ENCODE measurements around the gene SEMA4D.
A peak's percentile ranks its signal among the peaks of the same experiment; 100 is the strongest.
"Not testable (repeated sequence)": the region's sequence is repeated elsewhere in the genome, so short reads cannot be mapped to it uniquely, and the experiment has no call there.

Gene SEMA4D

DNA sequence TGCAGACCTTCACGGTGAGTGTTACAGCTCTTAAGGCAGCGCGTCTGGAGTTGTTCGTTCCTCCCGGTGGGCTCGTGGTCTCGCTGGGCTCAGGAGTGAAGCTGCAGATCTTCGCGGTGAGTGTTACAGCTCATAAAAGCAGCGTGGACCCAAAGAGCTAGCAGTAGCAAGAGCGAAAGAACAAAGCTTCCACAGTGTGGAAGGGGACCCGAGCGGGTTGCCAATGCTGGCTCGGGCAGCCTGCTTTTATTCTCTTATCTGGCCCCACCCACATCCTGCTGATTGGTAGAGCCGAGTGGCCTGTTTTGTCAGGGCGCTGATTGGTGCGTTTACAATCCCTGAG lies 18.3 kb downstream of the SEMA4D start:
- not testable (repeated sequence) for DNase-seq

DNA sequence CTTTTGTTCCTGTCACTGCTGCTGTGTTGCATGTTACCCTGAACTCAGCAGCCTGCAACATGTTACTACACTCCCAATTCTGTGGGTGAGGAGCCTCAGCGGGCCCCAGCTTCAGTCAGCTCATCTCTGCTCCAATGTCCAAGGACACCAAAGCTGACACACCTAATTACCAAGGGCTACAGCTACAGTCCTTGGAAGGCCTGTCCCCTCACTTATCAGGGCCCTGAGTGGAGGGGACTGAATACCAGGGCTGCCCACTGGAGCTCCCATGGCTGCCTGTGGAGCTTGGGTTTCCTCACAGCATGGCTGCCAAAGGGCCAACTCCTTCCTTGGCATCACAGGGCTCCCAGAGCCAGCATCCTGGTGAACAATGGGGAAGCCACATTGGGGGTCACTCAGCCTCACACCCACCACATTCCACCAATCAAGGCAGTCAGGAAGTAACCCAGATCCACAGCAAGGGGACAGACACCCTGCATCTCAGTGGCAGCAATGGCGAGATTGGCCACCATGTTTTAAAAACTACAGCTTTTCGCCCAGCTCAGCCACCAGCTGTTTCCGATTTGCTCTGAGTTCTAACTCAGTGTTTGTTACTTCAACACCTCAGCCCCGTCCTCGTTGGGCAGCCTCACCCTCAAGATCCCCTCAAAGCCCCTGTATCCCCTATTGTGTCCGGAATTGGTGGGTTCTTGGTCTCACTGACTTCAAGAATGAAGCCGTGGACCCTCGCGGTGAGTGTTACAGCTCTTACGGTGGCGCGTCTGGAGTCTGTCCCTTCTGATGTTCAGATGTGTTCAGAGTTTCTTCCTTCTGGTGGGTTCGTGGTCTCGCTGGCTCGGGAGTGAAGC lies 18.9 kb downstream of the SEMA4D start:
- DNase-seq = no peak

DNA sequence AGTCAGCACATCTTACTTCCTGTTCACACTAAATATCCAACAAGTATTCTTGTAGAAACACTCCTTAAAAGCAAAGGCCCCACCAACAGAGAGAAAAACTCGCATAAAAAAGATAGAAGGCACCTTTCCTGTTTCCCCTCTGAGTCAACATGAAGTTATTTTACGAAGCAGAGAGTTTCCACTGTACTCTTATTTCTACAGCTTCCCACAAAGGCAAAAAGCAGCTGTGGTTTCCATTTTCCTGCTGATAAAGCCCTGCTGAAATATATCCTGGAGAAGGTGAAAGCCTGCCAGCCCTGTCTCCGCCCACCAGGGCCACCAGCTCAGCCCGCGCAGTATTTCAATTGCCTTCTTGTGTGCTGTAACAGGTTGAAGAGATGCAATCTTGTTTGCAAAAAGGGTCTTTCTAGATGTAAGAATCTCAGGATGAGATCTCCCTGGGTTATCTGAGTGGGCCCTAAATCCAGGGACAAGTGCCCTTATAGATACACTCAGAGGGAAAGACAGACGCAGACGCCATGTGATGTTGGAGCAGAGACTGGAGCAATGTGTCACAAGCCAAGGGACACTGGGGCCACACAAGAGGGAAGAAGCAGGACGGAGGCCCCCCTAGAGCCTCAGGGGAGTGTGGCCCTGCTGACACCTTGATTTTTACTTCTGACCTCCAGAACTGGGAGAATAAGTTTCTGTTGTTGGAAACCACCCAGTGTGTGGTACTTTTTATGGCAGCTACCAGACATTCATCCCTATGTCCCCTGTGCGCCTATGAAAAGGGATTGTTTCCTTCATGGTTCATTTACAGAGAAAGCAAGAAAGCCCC lies 19.9 kb downstream of the SEMA4D start:
- DNase-seq = no peak

DNA sequence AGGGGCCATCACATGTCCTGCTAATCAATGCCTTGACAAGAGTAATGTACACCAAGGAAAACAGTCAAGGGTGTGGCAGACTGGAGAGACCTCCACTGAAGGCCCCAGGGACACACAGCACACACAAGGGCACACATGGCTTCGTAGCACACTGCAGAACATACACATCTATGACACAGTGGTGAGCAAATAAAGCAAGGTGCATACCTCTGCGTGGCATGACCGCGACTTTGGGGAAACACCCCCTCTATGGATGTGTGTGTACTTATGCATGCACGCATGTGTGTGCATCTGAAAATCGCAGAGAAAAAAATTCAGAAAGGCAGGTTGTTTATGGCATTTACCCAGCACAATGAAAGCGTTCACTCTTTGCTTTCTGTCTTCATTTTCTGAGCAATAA lies 20.5 kb downstream of the SEMA4D start:
- DNase-seq = no peak

DNA sequence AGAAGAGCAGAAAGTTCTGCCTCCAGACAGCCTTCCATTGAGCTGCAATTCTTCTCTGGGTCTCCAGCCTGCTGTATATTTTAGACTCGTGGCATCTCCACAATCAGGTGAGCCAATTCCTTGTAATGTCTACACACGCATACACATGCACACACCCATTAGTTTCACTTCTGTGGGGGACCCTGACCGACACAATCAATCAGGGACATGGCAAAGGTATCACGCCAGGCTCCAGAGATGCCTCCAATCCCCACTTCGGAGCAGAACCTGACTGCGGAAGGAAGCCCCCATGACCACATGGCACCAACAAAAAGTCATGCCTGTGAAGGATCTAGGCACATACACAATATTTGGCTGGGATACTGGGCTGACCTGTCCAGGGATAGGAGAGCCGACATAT lies 21.4 kb downstream of the SEMA4D start:
- no peak for DNase-seq

DNA sequence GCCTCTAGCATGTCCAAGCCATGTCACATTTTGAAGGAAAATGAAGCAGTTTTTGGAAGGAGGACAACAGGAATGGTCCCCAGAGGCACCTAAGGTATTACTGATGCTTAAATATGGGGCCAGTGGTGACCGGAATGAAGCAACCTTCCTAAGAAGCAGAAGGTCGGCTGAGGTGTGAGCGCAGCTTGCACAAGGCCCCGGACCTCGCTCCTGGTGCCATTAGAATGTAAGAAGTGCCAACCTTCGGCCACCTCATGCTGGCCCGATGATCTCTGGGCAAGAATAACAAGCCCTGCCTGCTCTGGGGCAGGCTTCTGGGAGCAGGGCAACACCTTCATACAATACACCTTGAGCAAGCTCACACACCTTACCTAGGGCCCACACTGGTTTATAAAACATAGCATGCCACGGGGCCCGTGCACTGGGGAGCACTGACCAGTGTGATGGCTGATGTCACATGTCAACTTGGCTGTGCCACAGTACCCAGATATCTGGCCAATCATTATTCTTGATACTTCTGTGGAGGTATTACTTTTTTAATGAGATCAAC lies 21.9 kb downstream of the SEMA4D start:
- DNase-seq = no peak

DNA sequence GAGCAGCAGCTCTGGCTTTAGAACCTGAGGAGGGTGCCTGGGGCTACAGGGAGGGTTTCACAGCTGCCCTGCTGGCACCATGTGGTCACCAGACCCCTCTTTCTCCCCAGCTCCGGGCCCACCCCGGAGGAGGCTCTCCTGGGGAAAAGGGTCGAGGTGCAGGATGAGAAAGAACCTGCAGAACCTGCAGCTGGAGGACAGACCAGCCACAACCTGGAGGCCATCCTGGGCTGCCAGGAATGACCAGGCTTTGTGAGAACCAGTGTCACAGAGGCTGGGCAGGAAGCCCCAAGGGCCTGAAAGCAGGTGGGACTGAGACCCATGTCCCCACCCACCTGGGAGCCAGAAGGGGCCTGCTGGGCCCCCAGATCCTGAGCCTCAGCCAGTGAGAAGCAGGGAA lies 23.0 kb downstream of the SEMA4D start:
- no peak for DNase-seq

DNA sequence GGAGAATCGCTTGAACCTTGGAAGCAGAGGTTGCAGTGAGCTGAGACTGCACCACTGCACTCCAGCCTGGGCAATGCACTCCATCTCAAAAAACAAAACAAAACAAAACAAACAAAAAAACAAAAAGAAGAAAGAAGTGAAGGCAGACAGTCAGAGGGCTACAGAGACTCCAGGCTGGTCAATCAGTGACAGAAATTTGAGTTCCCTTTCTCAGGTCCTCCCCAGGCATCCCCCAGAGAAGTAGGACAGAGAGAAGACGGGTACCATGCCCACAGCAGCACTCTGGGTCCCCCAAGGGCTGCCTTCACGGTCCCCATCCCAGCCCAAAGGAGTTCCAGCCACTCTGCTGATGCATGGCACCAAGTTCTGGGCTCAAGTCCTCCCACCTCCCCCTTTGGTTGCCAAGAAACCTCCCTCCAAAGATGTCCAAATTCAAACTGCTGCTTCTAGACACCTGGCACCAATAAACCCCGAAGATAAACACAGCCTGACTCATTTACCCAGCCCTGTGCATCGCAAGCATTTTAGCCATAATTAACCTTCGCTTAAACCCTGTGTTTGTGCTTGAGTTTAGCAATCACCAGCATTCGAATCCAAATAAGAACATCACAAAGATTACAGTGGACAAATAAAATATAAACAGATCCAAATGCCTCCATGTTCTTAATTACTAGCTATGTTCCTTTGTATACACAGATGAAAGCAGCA lies 24.0 kb downstream of the SEMA4D start:
- peak; percentile 8 for DNase-seq

DNA sequence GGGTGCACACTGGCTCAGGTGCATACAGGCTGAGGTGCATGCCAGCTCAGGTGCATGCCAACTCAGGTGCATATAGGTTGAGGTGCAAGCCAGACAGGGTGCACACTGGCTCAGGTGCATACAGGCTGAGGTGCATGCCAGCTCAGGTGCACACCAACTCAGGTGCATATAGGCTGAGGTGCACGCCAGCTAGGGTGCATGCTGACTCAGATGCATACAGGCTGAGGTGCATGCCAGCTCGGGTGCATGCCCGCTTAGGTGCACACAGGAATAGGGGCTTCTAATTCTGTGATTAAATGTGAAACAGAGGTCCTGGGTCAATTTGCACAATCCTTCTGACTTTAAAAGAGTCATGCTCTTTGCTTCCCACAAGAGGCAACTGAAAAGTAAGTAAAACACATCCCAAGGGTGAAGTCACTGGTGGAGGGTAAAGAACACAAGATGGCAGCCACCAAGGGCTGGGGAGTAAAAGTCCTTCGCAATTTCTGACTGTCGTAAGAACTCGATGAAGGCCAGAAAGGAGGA lies 26.1 kb downstream of the SEMA4D start:
- DNase-seq = not testable (repeated sequence)

DNA sequence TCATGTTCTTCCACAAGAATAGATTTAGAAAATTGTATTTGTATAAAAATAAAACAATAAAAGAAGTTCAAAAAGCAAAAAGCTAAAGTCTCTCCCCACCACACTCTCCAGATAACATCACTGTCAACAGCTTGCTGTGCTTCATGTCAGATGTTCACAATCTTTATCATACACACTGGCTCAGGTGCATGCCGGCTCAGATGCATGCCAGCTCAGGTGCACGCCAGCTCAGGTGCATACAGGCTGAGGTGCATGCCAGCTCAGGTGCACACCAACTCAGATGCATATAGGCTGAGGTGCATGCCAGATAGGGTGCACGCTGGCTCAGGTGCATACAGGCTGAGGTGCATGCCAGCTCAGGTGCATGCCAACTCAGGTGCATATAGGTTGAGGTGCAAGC lies 26.5 kb downstream of the SEMA4D start:
- no peak for DNase-seq

DNA sequence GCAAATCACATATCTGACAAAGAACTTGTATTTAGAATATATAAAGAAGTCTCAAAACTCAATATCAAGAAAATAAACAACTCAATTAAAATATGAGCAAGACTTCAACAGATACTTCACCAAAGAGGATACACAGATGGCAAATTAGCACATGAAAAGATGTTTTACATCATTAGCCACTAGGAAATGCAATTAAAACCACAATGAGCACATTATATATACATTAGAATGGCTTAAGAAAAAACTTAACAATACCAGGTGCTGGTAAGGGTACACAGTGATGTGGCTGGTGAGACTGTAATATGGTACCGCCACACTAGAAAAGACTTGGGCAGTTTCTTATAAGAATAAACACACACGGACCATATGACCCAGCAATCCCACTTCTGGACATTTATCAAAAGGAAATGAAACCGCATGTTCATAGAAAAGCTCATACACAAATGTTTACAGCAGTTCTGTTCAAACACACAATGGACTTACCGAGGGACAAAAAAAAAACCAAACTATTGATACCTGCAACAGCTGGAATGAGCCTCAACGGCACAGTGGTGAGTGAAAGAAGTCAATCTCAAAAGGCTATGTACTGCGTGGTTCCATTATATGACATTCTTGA lies 27.6 kb downstream of the SEMA4D start:
- DNase-seq = no peak

DNA sequence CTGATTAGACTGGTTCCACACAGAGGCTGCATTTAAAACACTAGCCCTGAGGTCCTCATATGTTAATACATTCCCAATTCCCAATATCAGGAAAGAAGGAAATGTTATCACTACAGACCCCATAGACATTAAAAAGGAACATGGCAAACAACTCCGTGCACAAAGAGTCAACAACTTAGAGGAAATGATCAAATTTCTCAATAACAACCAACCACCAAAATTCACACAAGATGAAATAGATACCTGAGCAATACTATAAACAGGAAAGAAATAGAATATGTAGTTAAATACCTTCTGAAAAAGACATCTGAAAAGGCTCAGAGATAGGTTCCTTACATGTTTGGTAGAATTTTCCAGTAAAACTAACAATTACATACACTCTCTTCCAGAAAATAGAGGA lies 28.9 kb downstream of the SEMA4D start:
- no peak for DNase-seq

DNA sequence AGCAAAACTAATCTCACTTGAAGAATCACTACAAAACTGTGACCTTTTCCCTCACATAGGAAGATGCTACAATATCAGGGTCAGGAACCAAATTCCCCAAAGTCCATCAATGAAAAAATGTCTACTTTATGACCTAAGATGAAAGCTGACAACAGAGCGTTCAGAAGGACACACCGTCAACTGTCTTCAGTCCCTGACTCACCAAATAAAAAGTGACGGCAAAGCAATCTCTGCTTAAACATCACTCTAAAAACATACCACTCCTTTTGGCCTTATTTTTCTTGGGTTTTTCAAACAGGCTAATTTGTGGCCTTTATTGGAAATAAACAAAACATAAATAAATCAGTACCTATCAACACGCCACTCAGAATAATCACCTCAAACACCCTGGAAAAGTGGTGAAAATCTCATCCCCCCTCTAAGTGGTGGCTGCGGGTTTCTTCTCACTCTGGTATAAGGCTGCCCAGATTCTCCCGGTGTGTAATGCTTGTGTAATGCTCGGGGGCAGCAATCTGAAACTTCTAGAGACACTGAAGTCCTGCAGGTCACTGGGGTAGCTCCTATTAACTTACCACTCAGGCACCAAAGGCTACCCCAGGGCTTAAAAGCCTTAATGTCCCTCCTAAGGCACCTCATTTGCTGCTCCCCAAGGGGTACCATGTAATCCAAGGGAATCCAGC lies 29.5 kb downstream of the SEMA4D start:
- no peak for DNase-seq

DNA sequence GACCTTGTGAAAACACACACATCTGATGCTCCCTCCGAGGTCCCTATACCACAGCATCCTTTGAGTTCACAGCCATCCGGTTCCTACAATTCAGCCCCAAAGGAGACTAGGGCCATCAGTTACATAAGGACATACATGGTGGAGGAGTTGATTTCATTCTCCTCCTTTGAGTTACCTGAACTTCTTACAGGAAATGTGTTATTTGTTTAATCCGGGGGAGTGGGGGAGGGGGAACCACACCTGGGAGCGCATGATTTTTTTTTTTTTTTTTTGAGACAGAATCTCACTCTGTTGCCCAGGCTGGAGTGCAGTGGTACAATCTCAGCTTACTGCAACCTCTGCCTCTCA lies 30.7 kb downstream of the SEMA4D start:
- no peak for DNase-seq

DNA sequence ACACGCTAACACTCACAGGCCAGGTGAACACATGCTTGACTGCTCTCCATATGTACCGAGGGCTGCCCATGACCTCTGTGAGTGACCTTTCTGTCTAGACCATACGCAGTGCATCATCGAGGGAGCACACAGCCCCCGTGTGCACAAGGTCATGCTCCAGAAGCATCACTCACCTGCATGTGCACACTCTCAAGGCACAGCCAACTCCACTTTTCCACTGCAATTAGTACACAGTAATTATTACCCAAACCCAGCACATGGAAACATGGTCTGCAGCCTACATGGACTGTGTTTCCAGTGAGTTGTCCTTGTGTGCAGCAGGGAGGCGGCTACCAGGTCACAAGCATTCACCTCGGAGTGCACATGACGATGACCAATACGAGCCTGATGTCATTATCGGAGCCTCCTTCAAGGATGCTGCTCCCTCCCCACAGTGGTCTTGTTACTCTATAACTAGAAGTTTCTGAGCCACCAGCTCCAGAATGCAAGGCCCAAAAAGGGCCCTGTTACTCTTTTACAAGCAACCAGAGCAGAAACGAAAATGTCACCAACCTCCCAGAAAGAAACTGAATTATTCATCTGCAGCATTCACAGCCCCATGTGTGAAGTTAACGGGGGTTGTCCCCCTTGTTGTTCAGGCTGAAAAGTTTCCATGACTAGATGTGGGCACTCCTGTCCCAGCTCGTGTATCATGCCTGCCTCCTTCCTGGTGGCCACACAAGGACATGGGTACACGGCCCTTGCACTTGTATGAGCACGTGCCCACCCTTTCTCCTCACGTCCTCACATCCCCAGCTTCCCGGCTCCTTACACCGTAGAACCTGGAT lies 31.2 kb downstream of the SEMA4D start:
- no peak for DNase-seq

DNA sequence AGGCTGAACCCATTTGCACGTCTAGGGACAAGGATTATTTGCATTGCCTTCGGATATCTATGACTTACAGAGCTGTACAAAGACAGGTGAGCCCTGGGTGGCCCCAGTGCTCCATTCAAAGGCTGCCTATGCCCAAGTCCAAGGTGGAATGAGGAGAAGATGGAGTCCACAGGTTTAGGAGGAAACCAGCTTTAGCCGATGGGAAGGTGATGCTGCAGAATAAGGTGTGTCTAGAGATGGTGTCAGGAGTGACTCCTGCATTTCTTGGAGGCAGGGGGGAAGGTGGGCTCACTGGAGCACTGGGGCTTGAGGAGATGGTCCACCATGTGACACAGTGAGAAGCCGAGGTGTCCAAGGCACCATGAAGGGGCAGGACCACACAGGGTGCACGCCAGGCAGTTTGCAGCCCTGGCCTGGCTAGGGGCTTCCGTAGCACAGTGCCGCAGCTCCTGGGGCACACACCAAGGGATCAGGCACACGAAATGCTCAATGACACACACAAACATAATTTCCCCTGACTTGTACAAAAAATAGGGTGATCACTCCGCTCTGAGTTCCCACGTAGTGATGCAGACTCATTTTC lies 32.1 kb downstream of the SEMA4D start:
- no peak for DNase-seq

DNA sequence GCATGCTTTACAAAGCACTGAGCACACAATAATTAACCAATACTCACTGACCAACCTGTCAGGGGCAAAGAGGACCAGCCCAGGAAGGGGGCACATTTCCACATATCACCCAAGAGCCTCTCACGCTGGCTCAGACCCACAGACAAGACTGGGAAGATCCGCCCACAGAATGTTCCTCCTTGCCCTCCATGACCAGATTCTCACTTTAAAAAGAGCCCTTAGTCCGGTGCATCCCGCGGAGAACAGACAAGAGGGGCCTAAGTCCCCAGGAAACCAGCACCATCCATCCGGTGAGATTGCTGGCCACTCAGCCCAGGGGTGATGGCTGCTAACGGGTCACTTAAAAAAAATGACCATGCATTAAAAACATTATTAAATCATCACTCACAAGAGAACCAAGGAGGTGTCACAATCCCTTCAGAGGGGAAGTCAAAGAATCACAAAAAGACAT lies 32.9 kb downstream of the SEMA4D start:
- DNase-seq = no peak

DNA sequence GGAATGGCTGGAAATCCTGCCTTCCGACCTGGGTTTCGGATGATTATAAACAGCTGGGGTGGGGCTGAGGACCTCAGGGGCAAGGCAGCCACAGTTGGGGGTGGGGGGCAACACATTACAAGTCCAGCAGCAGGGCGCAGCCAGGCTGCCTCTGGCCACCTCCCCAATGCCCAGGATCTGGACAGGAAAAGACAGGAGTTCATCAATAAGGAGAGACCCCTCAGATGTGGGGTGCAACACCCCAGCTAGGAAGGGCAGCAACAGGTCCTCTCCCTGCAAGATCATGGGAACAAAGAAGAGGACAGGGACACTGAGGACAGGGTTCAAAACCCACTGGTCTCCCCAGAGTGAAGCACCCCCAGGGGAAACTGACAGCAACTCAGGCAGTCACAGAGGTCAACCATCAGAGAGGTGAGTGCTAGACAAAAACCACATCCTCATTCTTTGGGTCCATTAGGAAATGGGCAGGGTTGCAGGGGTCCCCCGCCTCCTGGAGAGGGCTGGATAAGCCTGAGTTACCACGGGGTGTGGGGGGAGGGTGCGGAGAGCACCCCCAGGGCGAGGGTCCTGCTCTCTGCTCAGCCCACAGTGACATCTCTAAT lies 33.5 kb downstream of the SEMA4D start:
- DNase-seq = no peak

DNA sequence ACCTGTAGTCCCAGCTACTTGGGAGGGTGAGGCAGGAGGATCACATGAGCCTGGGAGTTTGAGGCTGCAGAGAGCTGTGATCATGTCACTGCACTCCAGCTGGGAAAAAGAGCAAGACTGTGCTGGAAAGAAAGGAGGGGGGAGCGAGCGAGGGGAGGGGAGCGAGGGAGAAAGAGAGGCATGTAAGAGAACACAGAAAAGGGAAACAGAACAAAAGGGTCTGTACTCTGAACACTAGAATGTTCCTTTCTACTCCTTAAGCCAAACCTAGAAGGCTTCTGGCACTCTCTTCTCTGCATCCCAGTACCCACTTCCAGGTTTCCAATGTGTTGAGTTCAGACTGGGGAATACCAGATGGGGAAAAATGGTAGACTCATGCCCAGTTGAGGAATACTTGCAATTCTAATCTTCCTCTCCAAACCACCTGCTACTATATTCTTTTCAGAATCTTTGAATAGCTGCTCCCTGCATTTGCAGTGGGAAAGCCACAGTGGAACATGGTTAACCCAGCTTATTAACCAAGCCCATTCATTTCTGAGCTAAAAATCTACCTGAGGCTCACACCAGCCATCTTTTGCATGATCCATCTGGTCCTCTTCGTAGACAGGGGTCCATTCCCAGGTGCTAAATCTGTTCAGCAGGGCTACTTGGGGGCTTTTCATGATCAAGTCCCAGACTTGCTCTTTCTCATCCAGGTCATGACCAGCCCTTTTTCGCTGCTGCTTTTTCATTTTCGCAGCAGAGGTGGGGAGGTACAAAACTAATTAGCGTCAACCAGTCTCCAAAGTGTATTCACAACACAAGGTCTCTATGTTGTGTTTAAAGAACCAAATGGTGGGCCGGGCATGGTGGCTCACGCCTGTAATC lies 34.9 kb downstream of the SEMA4D start:
- DNase-seq = no peak

All from NCI-H1436 (cell line).